ENCODE results near the gene KCTD20. TPM values are rescaled to one million over a fixed set of nuclear protein-coding genes. Genes with fewer than 3 reads are reported as not detected.
"Not testable (repeated sequence)": the region's sequence is repeated elsewhere in the genome, so short reads cannot be mapped to it uniquely, and the experiment has no call there.

KCTD20 gene
- total RNA-seq, result 41.7 TPM
- polyA plus RNA-seq, result 10 to 100 TPM; 35.4 to 47.8 (median 40.1) TPM

DNA sequence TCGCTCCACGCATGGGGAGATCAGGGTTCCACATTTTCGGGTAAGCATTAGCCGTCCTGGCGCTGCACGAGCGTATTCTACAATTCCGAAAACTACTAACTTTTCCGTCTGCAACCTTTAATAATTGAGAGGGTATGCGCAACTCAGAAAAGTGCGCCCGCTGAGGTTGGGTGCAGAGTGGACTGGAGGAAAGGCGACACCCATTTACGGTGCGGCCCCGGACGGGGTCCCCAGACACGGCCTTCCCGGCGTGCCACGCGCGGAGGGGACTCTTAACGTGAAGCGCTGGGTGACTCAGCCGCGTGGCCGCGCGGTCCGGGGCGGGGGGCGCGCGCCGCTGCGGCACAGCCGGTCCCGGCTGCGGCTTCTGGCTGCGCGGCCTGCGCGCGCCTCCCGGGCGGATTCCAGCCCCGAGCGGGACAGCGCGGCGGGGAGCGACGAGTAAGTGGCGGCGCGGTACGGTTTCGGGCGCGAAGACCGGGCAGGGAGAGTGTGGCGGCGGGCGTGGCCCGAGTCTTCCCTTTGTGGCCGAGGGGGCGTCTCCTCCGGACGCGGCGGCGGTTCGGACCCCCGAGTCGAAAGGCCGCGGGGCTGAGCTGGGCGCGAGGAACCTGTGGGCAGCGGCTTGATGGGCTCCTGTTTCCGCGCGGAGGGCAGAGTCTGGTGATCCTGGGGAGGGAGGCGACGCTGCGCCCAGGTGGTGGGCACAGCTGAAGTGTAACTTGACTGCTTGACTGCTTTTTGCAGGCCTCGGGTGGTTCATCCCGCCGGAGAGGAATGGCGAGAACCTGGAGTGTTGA, at the start of gene KCTD20, which contains the start of gene PXT1:
Gene KCTD20 (plus strand): TSS at position 330 of the 800 bp plus-strand sequence. CDS start 27,098 bp downstream, outside the sequence.
Gene PXT1 (minus strand): TSS at position 184 of the 800 bp plus-strand sequence. CDS start 16,772 bp downstream, outside the sequence.
- Histone ChIP-seq H3K36me3 (ENCODE audit: control insufficient read depth, insufficient read depth, low read length) (no peaks in the 10 kb centered on the region), H3K4me3 (ENCODE audit: low read depth, low read length) (peak within 1 kb of the TSS; percentile 89), H3K27me3 (ENCODE audit: control insufficient read depth, insufficient read depth, low read length) (no peaks in the 10 kb centered on the region), H3K4me1 (ENCODE audit: control insufficient read depth, insufficient read depth, low read length, poor library complexity, severe bottlenecking) (peaks cover 51% of the 10 kb centered on the region), H3K27ac (ENCODE audit: insufficient read depth, low read length, poor library complexity, severe bottlenecking) (peak within 1 kb of the TSS; percentile 86), H3K9me3 (ENCODE audit: control insufficient read depth in 2 of 2, low read length in 2 of 2) (no peaks in the 10 kb centered on the region)
- peak within 1 kb of the TSS; percentile 92 to 99 (median 97) for H3K4me3 Mint-ChIP-seq
- ATAC-seq (ENCODE audit: low read depth in 2 of 2), result peak; percentile 88
- peaks cover 28 to 63% (median 45%) of the 10 kb centered on the region in 4 donors for H3K4me1 Mint-ChIP-seq
- H3K27me3 Mint-ChIP-seq, result no peaks in the 10 kb centered on the region
- no peaks in the 10 kb centered on the region for H3K36me3 Mint-ChIP-seq
- peaks cover 0 to 4% (median 0%) of the 10 kb centered on the region in 7 donors for H3K9me3 Mint-ChIP-seq
- DNase-seq, result peak; percentile 75 to 92 (median 83)
- peak within 1 kb of the TSS; percentile 96 to 98 (median 98) for H3K27ac Mint-ChIP-seq

DNA sequence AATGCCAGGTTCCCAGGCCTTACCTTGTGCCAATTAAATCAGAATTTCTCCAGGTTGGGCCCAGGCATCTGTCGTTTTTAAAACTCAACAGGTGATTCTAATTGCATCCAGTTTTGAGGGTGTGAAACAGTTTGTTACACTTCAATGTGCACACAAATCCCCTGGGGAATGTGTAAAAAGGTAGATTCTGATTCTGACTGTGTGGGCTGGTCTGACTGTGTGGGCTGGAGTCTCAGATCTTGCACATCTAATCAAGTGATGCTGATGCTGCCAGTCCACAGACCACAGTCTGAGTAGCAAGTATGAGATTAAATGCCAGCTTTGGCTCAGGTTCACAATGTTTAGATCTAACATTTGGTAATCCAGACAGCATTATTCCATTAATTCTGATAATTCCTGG, 42.8 kb upstream of the KCTD20 start:
- peak overlapping the region in 1 of 3 donors; percentile 74 for H3K27ac Mint-ChIP-seq
- no peaks in the 10 kb centered on the region for H3K27me3 ChIP-seq (ENCODE audit: control insufficient read depth, insufficient read depth, low read length)
- no peak overlapping the region for H3K4me3 Mint-ChIP-seq
- no peak overlapping the region for H3K27ac ChIP-seq (ENCODE audit: insufficient read depth, low read length, poor library complexity, severe bottlenecking)
- no peak overlapping the region for H3K4me3 ChIP-seq (ENCODE audit: low read depth, low read length)
- ATAC-seq (ENCODE audit: low read depth in 2 of 2) (no peak), DNase-seq (no peak)
- H3K36me3 ChIP-seq (ENCODE audit: control insufficient read depth, insufficient read depth, low read length), result no peaks in the 10 kb centered on the region
- no peaks in the 10 kb centered on the region for H3K9me3 Mint-ChIP-seq
- no peaks in the 10 kb centered on the region for H3K36me3 Mint-ChIP-seq
- no peaks in the 10 kb centered on the region for H3K4me1 ChIP-seq (ENCODE audit: control insufficient read depth, insufficient read depth, low read length, poor library complexity, severe bottlenecking)
- H3K9me3 ChIP-seq (ENCODE audit: control insufficient read depth in 2 of 2, low read length in 2 of 2), result no peaks in the 10 kb centered on the region
- H3K4me1 Mint-ChIP-seq, result peaks cover 0 to 2% (median 0%) of the 10 kb centered on the region in 4 donors
- peaks cover 22% of the 10 kb centered on the region for H3K27me3 Mint-ChIP-seq

DNA sequence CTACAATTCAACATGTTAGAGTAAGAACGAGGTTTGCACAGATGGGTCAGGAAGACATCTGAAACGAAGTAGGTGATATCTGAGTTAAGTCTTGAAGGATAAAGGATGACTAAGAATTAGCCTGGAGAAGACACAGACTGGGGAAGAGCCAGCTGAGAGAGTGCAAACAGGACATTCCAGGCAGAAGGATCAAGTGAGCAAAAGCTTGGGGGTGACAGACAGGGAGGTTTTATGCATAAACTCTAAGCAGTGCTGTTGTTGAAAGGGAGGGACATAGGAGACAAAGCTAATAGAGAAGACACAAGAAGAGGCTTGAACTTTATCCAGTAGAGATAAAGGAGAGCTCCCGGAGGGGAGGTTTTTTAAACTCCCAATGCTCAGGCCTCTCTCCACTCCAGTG, 40.3 kb upstream of the KCTD20 start:
- DNase-seq, result no peak
- Mint-ChIP-seq H3K36me3 (no peaks in the 10 kb centered on the region), H3K4me1 (peaks cover 0 to 2% (median 0%) of the 10 kb centered on the region in 4 donors), H3K9me3 (no peaks in the 10 kb centered on the region), H3K27me3 (peaks cover 37% of the 10 kb centered on the region), H3K27ac (no peak overlapping the region), H3K4me3 (no peak overlapping the region)
- no peak for ATAC-seq (ENCODE audit: low read depth in 2 of 2)
- Histone ChIP-seq H3K36me3 (ENCODE audit: control insufficient read depth, insufficient read depth, low read length) (no peaks in the 10 kb centered on the region), H3K27me3 (ENCODE audit: control insufficient read depth, insufficient read depth, low read length) (no peaks in the 10 kb centered on the region), H3K9me3 (ENCODE audit: control insufficient read depth in 2 of 2, low read length in 2 of 2) (no peaks in the 10 kb centered on the region), H3K4me3 (ENCODE audit: low read depth, low read length) (no peak overlapping the region), H3K4me1 (ENCODE audit: control insufficient read depth, insufficient read depth, low read length, poor library complexity, severe bottlenecking) (no peaks in the 10 kb centered on the region), H3K27ac (ENCODE audit: insufficient read depth, low read length, poor library complexity, severe bottlenecking) (no peak overlapping the region)

DNA sequence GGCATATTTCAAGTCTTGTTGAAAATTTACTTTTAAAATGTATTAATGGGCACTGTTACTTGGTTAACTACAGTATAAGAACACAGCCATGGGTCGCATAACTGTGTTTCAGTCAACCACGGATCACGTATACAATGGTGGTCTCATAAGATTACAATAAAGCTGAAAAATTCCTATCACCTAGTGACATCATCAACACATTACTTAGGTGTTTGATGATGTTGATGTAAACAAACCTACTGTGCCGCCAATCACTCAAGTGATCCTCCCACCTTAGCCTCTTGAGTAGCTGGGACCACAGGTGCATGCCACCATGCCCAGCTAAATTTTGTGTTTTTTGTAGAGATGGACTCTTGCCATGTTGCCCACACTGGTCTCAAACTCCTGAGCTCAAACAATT, 38.6 kb upstream of the KCTD20 start:
- Mint-ChIP-seq H3K9me3 (peaks cover 0 to 3% (median 0%) of the 10 kb centered on the region in 7 donors), H3K27ac (no peak overlapping the region), H3K27me3 (peaks cover 44% of the 10 kb centered on the region), H3K36me3 (no peaks in the 10 kb centered on the region), H3K4me3 (no peak overlapping the region), H3K4me1 (peaks cover 0 to 2% (median 0%) of the 10 kb centered on the region in 4 donors)
- no peak overlapping the region for H3K4me3 ChIP-seq (ENCODE audit: low read depth, low read length)
- ATAC-seq (ENCODE audit: low read depth in 2 of 2), result no peak
- no peaks in the 10 kb centered on the region for H3K36me3 ChIP-seq (ENCODE audit: control insufficient read depth, insufficient read depth, low read length)
- H3K27me3 ChIP-seq (ENCODE audit: control insufficient read depth, insufficient read depth, low read length), result no peaks in the 10 kb centered on the region
- H3K4me1 ChIP-seq (ENCODE audit: control insufficient read depth, insufficient read depth, low read length, poor library complexity, severe bottlenecking), result no peaks in the 10 kb centered on the region
- H3K27ac ChIP-seq (ENCODE audit: insufficient read depth, low read length, poor library complexity, severe bottlenecking), result no peak overlapping the region
- H3K9me3 ChIP-seq (ENCODE audit: control insufficient read depth in 2 of 2, low read length in 2 of 2), result no peaks in the 10 kb centered on the region
- no peak for DNase-seq

DNA sequence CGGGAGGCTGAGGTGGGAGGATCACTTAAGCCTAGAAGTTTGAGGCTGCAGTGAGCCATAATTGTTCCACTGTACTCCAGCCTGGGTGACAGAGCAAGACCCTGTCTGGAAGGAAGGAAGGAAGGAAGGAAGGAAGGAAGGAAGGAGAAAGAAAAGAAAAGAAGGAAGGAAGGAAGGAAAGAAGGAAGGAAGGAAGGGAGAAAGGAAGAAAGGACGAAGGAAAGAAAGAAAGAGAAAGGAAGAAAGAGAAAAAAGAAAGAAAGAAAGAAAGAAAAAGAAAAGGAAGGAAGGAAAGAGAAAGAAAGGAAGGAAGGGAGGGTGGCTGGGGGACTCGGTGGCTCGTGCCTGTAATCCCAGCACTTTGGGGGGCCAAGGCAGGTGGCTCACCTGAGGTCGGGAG, 33.1 kb upstream of the KCTD20 start:
- not testable (repeated sequence) for DNase-seq; H3K4me1 ChIP-seq (ENCODE audit: control insufficient read depth, insufficient read depth, low read length, poor library complexity, severe bottlenecking); H3K4me1 Mint-ChIP-seq; H3K27me3 ChIP-seq (ENCODE audit: control insufficient read depth, insufficient read depth, low read length); H3K4me3 ChIP-seq (ENCODE audit: low read depth, low read length); ATAC-seq (ENCODE audit: low read depth in 2 of 2); H3K36me3 ChIP-seq (ENCODE audit: control insufficient read depth, insufficient read depth, low read length); H3K27ac ChIP-seq (ENCODE audit: insufficient read depth, low read length, poor library complexity, severe bottlenecking); H3K4me3 Mint-ChIP-seq; H3K9me3 Mint-ChIP-seq; H3K27ac Mint-ChIP-seq; H3K36me3 Mint-ChIP-seq; H3K9me3 ChIP-seq (ENCODE audit: control insufficient read depth in 2 of 2, low read length in 2 of 2)
- H3K27me3 Mint-ChIP-seq, result peaks cover 37% of the 10 kb centered on the region

DNA sequence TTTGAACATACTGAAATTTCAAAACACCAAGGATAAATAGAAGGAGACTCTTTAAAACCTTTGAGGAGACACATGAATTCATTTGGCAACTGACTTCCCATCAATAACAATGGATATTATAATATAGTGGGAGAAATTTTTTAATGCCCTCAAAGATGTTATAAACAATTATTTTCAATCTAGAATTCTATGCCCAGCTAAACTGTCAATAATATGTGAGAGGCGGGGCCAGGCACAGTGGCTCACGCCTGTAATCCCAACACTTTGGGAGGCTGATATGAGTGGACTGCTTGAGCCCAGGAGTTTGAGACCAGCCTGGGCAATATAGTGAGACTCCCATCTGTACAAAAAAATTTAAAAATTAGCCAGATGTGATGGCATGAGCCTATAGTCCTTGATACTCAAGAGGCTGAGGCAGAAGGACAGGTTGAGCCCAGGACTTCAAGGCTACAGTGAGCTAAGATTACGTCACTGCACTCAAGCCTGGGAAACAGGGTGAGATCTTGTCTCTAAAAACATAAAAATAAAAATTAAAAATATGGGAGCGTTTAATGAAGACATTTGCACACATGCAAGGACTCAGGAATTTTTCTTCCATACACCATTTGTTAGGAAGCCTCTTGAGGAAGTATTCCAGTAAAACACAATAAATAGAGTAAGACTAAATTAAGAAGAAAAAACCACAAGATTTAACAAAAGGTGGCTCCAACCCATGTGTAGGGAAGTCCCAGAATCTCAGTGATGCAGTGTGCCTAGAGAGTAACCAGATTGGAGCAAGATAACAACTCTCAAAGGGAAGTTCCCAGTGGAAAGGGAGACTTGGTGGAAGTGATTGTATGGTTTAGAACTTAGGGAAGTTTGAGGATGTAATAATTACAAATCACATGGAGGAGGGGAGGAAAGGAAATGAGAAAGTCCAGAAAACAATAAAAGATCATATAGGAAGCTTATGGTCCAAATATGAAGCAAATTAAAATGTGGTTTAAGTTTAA, 29.0 kb upstream of the KCTD20 start:
- no peak for ATAC-seq (ENCODE audit: low read depth in 2 of 2)
- no peaks in the 10 kb centered on the region for H3K4me1 Mint-ChIP-seq
- DNase-seq, result no peak
- H3K4me3 Mint-ChIP-seq, result no peak overlapping the region
- no peak overlapping the region for H3K4me3 ChIP-seq (ENCODE audit: low read depth, low read length)
- H3K27me3 ChIP-seq (ENCODE audit: control insufficient read depth, insufficient read depth, low read length), result no peaks in the 10 kb centered on the region
- no peak overlapping the region for H3K27ac ChIP-seq (ENCODE audit: insufficient read depth, low read length, poor library complexity, severe bottlenecking)
- H3K36me3 Mint-ChIP-seq, result no peaks in the 10 kb centered on the region
- no peaks in the 10 kb centered on the region for H3K36me3 ChIP-seq (ENCODE audit: control insufficient read depth, insufficient read depth, low read length)
- no peaks in the 10 kb centered on the region for H3K9me3 ChIP-seq (ENCODE audit: control insufficient read depth in 2 of 2, low read length in 2 of 2)
- no peak overlapping the region for H3K27ac Mint-ChIP-seq
- H3K4me1 ChIP-seq (ENCODE audit: control insufficient read depth, insufficient read depth, low read length, poor library complexity, severe bottlenecking), result no peaks in the 10 kb centered on the region
- H3K9me3 Mint-ChIP-seq, result peaks cover 0 to 6% (median 0%) of the 10 kb centered on the region in 7 donors
- H3K27me3 Mint-ChIP-seq, result peaks cover 32% of the 10 kb centered on the region

DNA sequence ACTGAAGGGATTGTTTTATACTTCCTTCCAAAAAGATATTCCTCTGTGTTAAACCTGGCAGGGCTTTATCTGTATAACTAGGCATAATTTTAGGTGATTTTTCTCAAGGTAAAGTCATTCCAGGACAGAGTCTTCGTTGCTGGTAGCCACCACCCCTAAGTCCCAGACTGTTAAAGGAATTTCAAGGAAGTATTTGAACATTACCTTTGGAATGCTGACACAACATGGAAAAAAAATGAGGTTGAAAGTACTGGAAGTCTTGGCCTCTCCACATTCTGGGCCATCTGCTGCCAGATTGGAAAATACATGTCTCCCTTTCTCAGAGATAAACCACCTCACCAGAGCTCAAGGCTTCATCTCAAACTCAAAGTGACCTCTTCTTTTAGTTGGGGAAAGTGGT, 28.3 kb upstream of the KCTD20 start:
- Mint-ChIP-seq H3K4me3 (no peak overlapping the region), H3K27ac (no peak overlapping the region), H3K9me3 (peaks cover 0 to 6% (median 0%) of the 10 kb centered on the region in 7 donors), H3K4me1 (no peaks in the 10 kb centered on the region), H3K36me3 (no peaks in the 10 kb centered on the region), H3K27me3 (peaks cover 25% of the 10 kb centered on the region)
- Histone ChIP-seq H3K4me3 (ENCODE audit: low read depth, low read length) (no peak overlapping the region), H3K27ac (ENCODE audit: insufficient read depth, low read length, poor library complexity, severe bottlenecking) (no peak overlapping the region), H3K27me3 (ENCODE audit: control insufficient read depth, insufficient read depth, low read length) (no peaks in the 10 kb centered on the region), H3K36me3 (ENCODE audit: control insufficient read depth, insufficient read depth, low read length) (no peaks in the 10 kb centered on the region), H3K4me1 (ENCODE audit: control insufficient read depth, insufficient read depth, low read length, poor library complexity, severe bottlenecking) (no peaks in the 10 kb centered on the region), H3K9me3 (ENCODE audit: control insufficient read depth in 2 of 2, low read length in 2 of 2) (no peaks in the 10 kb centered on the region)
- DNase-seq, result no peak
- no peak for ATAC-seq (ENCODE audit: low read depth in 2 of 2)

All from CD4-positive, CD25-positive, alpha-beta regulatory T cell (primary cell).